SK-N-SH (cell line): ENCODE results near the gene SAMD14. TPM values are rescaled to one million over a fixed set of nuclear protein-coding genes. Genes with fewer than 3 reads are reported as not detected.

Experiments used
- CTCF ChIA-PET: fragments of 300-600, 350-600 bp; formaldehyde crosslinking; extraction: SDS; loops from one replicate; lab custom pipeline; 2021; lab: Yijun Ruan, JAX
- POLR2A ChIA-PET: fragments of 350-600 bp; sonication (Branson Sonifier 250); formaldehyde crosslinking; extraction: SDS; loops from one replicate; lab custom pipeline; 2020; ENCODE audit warnings: antibody characterized with exemption, inconsistent platforms; lab: Yijun Ruan, JAX
- DNase-seq: peaks from one replicate; pipeline ENCODE4 v3.0.0; 2012
- H2AFZ ChIP-seq: fragments of 200-600 bp; sonication (generic); 2 replicates; pipeline ENCODE4 v1.8.1; 2016; ENCODE audit warnings: antibody characterized with exemption, mild to moderate bottlenecking, low read depth
- H3F3A ChIP-seq: fragments of 200-600 bp; sonication (generic); replicated peaks from 2 replicates; pipeline ENCODE3; 2016; ENCODE audit warnings: antibody characterized with exemption, mild to moderate bottlenecking; ENCODE audit not compliant: insufficient read depth
- H3K27ac ChIP-seq, 2 experiments: fragments of 200-500 bp in 1 of 2; fragments of 200-600 bp in 1 of 2; sonication (Bioruptor generic) in 1 of 2; sonication (generic), shearing (Covaris generic) in 1 of 2; 2 replicates each; pipeline versions ENCODE4 v1.5.1 to v1.6.1; 2014 to 2016; ENCODE audit warnings: low read depth in 2 of 2, inconsistent platforms in 1 of 2, low read length in 1 of 2, mild to moderate bottlenecking in 1 of 2, mixed read lengths in 1 of 2
- H3K27me3 ChIP-seq: fragments of 200-600 bp; sonication (generic), shearing (Covaris generic); 2 replicates; pipeline ENCODE4 v1.6.1; 2016; ENCODE audit warnings: mixed run types; ENCODE audit not compliant: insufficient read depth
- H3K36me3 ChIP-seq, 2 experiments: fragments of 200-500 bp in 1 of 2; fragments of 200-600 bp in 1 of 2; sonication (Bioruptor generic) in 1 of 2; sonication (generic) in 1 of 2; replicated peaks in 1 of 2; 2 replicates each; pipeline versions ENCODE3 to v1.5.1; 2014 to 2016; ENCODE audit warnings: low read length in 1 of 2, mild to moderate bottlenecking in 1 of 2; ENCODE audit not compliant: insufficient read depth in 2 of 2, control insufficient read depth in 1 of 2
- H3K4me1 ChIP-seq, 2 experiments: fragments of 200-500 bp in 1 of 2; fragments of 200-600 bp in 1 of 2; sonication (Bioruptor generic) in 1 of 2; sonication (generic), shearing (Covaris generic) in 1 of 2; 2 replicates each; pipeline versions ENCODE4 v1.5.1 to v1.6.1; 2014 to 2016; ENCODE audit warnings: low read depth in 1 of 2, low read length in 1 of 2, mixed run types in 1 of 2; ENCODE audit not compliant: insufficient read depth in 2 of 2, control insufficient read depth in 1 of 2
- H3K4me2 ChIP-seq: fragments of 200-600 bp; sonication (generic), shearing (Covaris generic); 2 replicates; pipeline ENCODE4 v1.6.1; 2017; ENCODE audit warnings: mixed run types
- H3K4me3 ChIP-seq, 2 experiments: fragments of 200-500 bp in 1 of 2; fragments of 200-600 bp in 1 of 2; sonication (Bioruptor generic) in 1 of 2; sonication (generic), shearing (Covaris generic) in 1 of 2; 2 replicates each; pipeline versions ENCODE4 v1.5.1 to v1.8.1; 2014 to 2016; ENCODE audit warnings: low read depth in 2 of 2, inconsistent platforms in 1 of 2, low read length in 1 of 2, mild to moderate bottlenecking in 1 of 2, mixed read lengths in 1 of 2, moderate library complexity in 1 of 2
- H3K79me2 ChIP-seq: fragments of 200-600 bp; sonication (generic); 2 replicates; pipeline ENCODE4 v1.8.1; 2017; ENCODE audit warnings: mild to moderate bottlenecking; ENCODE audit not compliant: insufficient read depth
- H3K9ac ChIP-seq: fragments of 200-600 bp; sonication (generic); 2 replicates; pipeline ENCODE4 v1.6.1; 2017; ENCODE audit warnings: mixed run types
- H3K9me2 ChIP-seq: fragments of 200-600 bp; sonication (generic); 2 replicates; pipeline ENCODE4 v1.6.1; 2017; ENCODE audit warnings: mixed run types
- H3K9me3 ChIP-seq: fragments of 200-600 bp; sonication (generic); 2 replicates; pipeline ENCODE4 v1.6.1; 2017; ENCODE audit warnings: mixed run types, mild to moderate bottlenecking, moderate library complexity
- H4K20me1 ChIP-seq: fragments of 200-600 bp; sonication (generic); 2 replicates; pipeline ENCODE4 v1.6.1; 2017; ENCODE audit warnings: mild to moderate bottlenecking, mixed run types; ENCODE audit not compliant: insufficient read depth
- CHD2 ChIP-seq: fragments of 150-350 bp; IDR thresholded peaks from 2 replicates; pipeline ENCODE4 v1.6.1; 2018; ENCODE audit warnings: low read length; ENCODE audit not compliant: partially characterized antibody
- ELF1 ChIP-seq: IDR thresholded peaks from 2 replicates; pipeline ENCODE4 v1.4.0; 2012
- EZH2phosphoT487 ChIP-seq: fragments of 200-600 bp; sonication (generic); IDR thresholded peaks from 2 replicates; pipeline ENCODE4 v1.6.1; 2017; ENCODE audit warnings: low read depth, mixed run types, mild to moderate bottlenecking, antibody characterized with exemption, moderate library complexity, borderline replicate concordance
- FOXJ3 ChIP-seq: sonication (generic); formaldehyde crosslinking; IDR thresholded peaks from 2 replicates; pipeline ENCODE4 v1.5.1; 2020; ENCODE audit warnings: mild to moderate bottlenecking, missing genetic modification reagents
- FOXM1 ChIP-seq: IDR thresholded peaks from 2 replicates; pipeline ENCODE4 v1.4.0; 2012; ENCODE audit warnings: low read depth, mild to moderate bottlenecking
- GABPA ChIP-seq: IDR thresholded peaks from 2 replicates; pipeline ENCODE4 v1.4.0; 2012; ENCODE audit warnings: low read depth, mild to moderate bottlenecking
- GATA2 ChIP-seq: sonication (generic); formaldehyde crosslinking; IDR thresholded peaks from 2 replicates; pipeline ENCODE4 v1.5.0; 2020; ENCODE audit warnings: mild to moderate bottlenecking, missing genetic modification reagents
- IRF3 ChIP-seq: fragments of 150-350 bp; IDR thresholded peaks from 2 replicates; pipeline ENCODE4 v1.6.1; 2016; ENCODE audit warnings: mild to moderate bottlenecking, low read depth, low read length
- MAX ChIP-seq: IDR thresholded peaks from 2 replicates; pipeline ENCODE4 v1.4.0; 2012; ENCODE audit warnings: low read depth
- MEF2A ChIP-seq: IDR thresholded peaks from 2 replicates; pipeline ENCODE4 v1.4.0; 2012; ENCODE audit warnings: low read depth, borderline replicate concordance
- MXI1 ChIP-seq: IDR thresholded peaks from 2 replicates; pipeline ENCODE4 v1.6.1; 2012; ENCODE audit warnings: mild to moderate bottlenecking, low read depth, low read length, improper control_type of control experiment
- NRF1 ChIP-seq: IDR thresholded peaks from 2 replicates; pipeline ENCODE4 v1.6.1; 2012; ENCODE audit warnings: low read depth, mild to moderate bottlenecking, low read length
- PBX3 ChIP-seq: IDR thresholded peaks from 2 replicates; pipeline ENCODE4; 2012
- POLR2AphosphoS5 ChIP-seq: IDR thresholded peaks from 2 replicates; pipeline ENCODE4 v1.6.1; 2012; ENCODE audit warnings: low read depth, low read length
- RAD21 ChIP-seq: IDR thresholded peaks from 2 replicates; pipeline ENCODE4 v1.6.1; 2012; ENCODE audit warnings: mild to moderate bottlenecking, low read length
- REST ChIP-seq: IDR thresholded peaks from 2 replicates; pipeline ENCODE4 v1.6.1; 2012; ENCODE audit warnings: mild to moderate bottlenecking, low read depth, low read length, moderate library complexity
- RXRA ChIP-seq: IDR thresholded peaks from 2 replicates; pipeline ENCODE4 v1.4.0; 2012; ENCODE audit warnings: low read depth, mild to moderate bottlenecking, borderline replicate concordance
- SIN3A ChIP-seq: IDR thresholded peaks from 2 replicates; pipeline ENCODE4 v1.6.1; 2012; ENCODE audit warnings: low read depth, mild to moderate bottlenecking, low read length, moderate library complexity, borderline replicate concordance
- SMC3 ChIP-seq: IDR thresholded peaks from 2 replicates; pipeline ENCODE4 v1.6.1; 2012; ENCODE audit warnings: low read depth, low read length, improper control_type of control experiment
- TAF1 ChIP-seq: IDR thresholded peaks from 2 replicates; pipeline ENCODE4 v1.6.1; 2012; ENCODE audit warnings: low read depth, mild to moderate bottlenecking, low read length, moderate library complexity, borderline replicate concordance
- TCF12 ChIP-seq: IDR thresholded peaks from 2 replicates; pipeline ENCODE4 v1.4.0; 2012
- TEAD4 ChIP-seq: IDR thresholded peaks from 2 replicates; pipeline ENCODE4 v1.4.0; 2012; ENCODE audit warnings: mild to moderate bottlenecking, borderline replicate concordance; ENCODE audit not compliant: insufficient read depth
- USF1 ChIP-seq: IDR thresholded peaks from 2 replicates; pipeline ENCODE4 v1.4.0; 2012; ENCODE audit warnings: low read depth, borderline replicate concordance
- USF2 ChIP-seq: fragments of 150-350 bp; IDR thresholded peaks from 2 replicates; pipeline ENCODE4 v1.6.1; 2017; ENCODE audit warnings: antibody characterized with exemption, low read length, low read depth, borderline replicate concordance
- YY1 ChIP-seq: IDR thresholded peaks from 2 replicates; pipeline ENCODE4 v1.4.0; 2012; ENCODE audit warnings: low read depth, mild to moderate bottlenecking
- WGBS: methylation state at CpG from one replicate; pipeline ENCODE4 v1.1.6; 2017; ENCODE audit warnings: low lambda C conversion rate; 5-methylcytosine and 5-hydroxymethylcytosine counted together
- polyA plus RNA-seq, 3 experiments: library from polyadenylated mRNA; depleted of rRNA; stranded (reverse); fragments of >200 nt; gene quantifications; 2 replicates each; pipeline ENCODE4 v1.2.3, GENCODE V29; 2012

Gene SAMD14
- polyA plus RNA-seq, 1 of the 3 experiments (the other 2 are of a cell fraction), result 3.4 TPM

GRCh38 chr17:50064253-50065001, 65.5 kb downstream of the SAMD14 start:
- H4K20me1 ChIP-seq, result 0 out of 2 replicates have a peak, but pooled peaks cover 12% of the 10 kb centered on the region
- H3K4me2 ChIP-seq, result peak overlapping the region; percentile 96
- POLR2A ChIA-PET, result no interaction called here
- whole genome bisulfite sequencing, result 24% methylated on average over 19 of the region's 20 CpGs
- peak; percentile 64 for DNase-seq
- no peak overlapping the region for H2AFZ ChIP-seq
- CTCF ChIA-PET, result interaction anchor here (0.6 to 6.2 kb wide), 11 partner anchors 8 to 630 kb away, joined by 3 to 51 read pairs (median 3); partner anchors contain the start of gene ITGA3
- peaks cover 78% of the 10 kb centered on the region for H3F3A ChIP-seq
- H3K79me2 ChIP-seq, result peaks cover 95% of the 10 kb centered on the region
- H3K36me3 ChIP-seq, result peaks cover 19 to 51% of the 10 kb centered on the region in 2 experiments
- peak overlapping the region; percentile 77 to 100 for H3K27ac ChIP-seq
- H3K9me3 ChIP-seq, result no peaks in the 10 kb centered on the region
- no peaks in the 10 kb centered on the region for H3K9me2 ChIP-seq
- H3K4me3 ChIP-seq, result no peak overlapping the region
- peaks cover 44 to 64% of the 10 kb centered on the region in 2 experiments for H3K4me1 ChIP-seq
- no peaks in the 10 kb centered on the region for H3K27me3 ChIP-seq
- H3K9ac ChIP-seq, result peak overlapping the region; percentile 98
- TF ChIP-seq NRF1 (no peak), GATA2 (CRISPR knock-in tag) (no peak), FOXM1 (peak; percentile 79; the same call in 1 of the 2 replicates), PBX3 (peak; percentile 68), ELF1 (no peak; the same call in none of the 2 replicates), USF2 (no peak), SMC3 (no peak), REST (peak; percentile 59; the same call in 1 of the 2 replicates), TEAD4 (peak; percentile 83), TAF1 (peak; percentile 16; the same call in 1 of the 2 replicates), EZH2phosphoT487 (no peak), MXI1 (no peak), MAX (peak; percentile 96), FOXJ3 (no peak), GABPA (peak; percentile 50; the same call in 1 of the 2 replicates), IRF3 (no peak), YY1 (peak; percentile 44; the same call in 1 of the 2 replicates), RXRA (peak; percentile 96), CHD2 (no peak), RAD21 (no peak), USF1 (no peak; the same call in 1 of the 2 replicates), POLR2AphosphoS5 (peak; percentile 62; the same call in 1 of the 2 replicates), SIN3A (0 out of 2 replicates have a peak, but pooled peaks have one; percentile 57), TCF12 (peak; percentile 92), MEF2A (no peak)
